Measurements from ENCODE around the gene DLGAP3. TPM values are rescaled to one million over a fixed set of nuclear protein-coding genes. Genes with fewer than 3 reads are reported as not detected.
A peak's percentile ranks its signal among the peaks of the same experiment; 100 is the strongest.

Gene DLGAP3
- polyA plus RNA-seq, 2 of the 4 experiments (the other 2 are of a cell fraction): 0.05 TPM; not detected in 1

GRCh38 chr1:34925730-34926129 lies 3.7 kb downstream of the DLGAP3 start (continued):
- TF ChIP-seq GATA3 (IDR thresholded peaks at IDR 0.05; ENCODE audit: borderline replicate concordance) (no peak), ZSCAN20 (CRISPR knock-in tag; IDR thresholded peaks at IDR 0.05) (no peak), TFCP2L1 (CRISPR knock-in tag; IDR thresholded peaks at IDR 0.05) (no peak), HOXB5 (CRISPR knock-in tag; IDR thresholded peaks at IDR 0.05) (no peak)

- Histone ChIP-seq H3K27ac (no peak overlapping the region), H3K4me1 (0 out of 3 replicates have a peak, but pooled peaks cover 1% of the 10 kb centered on the region), H3K4me3 (no peak overlapping the region), H3K9me3 (no peaks in the 10 kb centered on the region), H3K4me2 (no peak overlapping the region)
- 2% methylated on average over 14 of the region's 16 CpGs for WGBS (ENCODE audit: missing lambda C conversion rate)
- ChIA-PET CTCF (interaction anchor here (0.6 kb wide), 1 partner anchor 67 kb away, joined by 3 read pairs; no protein-coding TSS in a partner anchor), POLR2A (interaction anchor here (0.9 kb wide), 1 partner anchor 14 kb away, joined by 4 read pairs; no protein-coding TSS in a partner anchor)
- peak; percentile 38 to 67 for DNase-seq (ENCODE audit: low read depth in 1 of 2, low spot score in 1 of 2)
- peak; percentile 63 to 81 for ATAC-seq
- TF ChIP-seq CBX2 (IDR thresholded peaks at IDR 0.05; ENCODE audit: borderline replicate concordance, low read depth) (no peak), FOSL2 (IDR thresholded peaks at IDR 0.05) (no peak), FOSL2 (CRISPR knock-in tag; IDR thresholded peaks at IDR 0.05) (no peak), MAFK (IDR thresholded peaks at IDR 0.05; ENCODE audit: partially characterized antibody) (no peak), RNF2 (IDR thresholded peaks at IDR 0.05; ENCODE audit: borderline replicate concordance, low read depth) (no peak), RARB (CRISPR knock-in tag; IDR thresholded peaks at IDR 0.05) (no peak), PHF8 (IDR thresholded peaks at IDR 0.05; ENCODE audit: borderline replicate concordance, low read depth) (no peak), EHMT2 (IDR thresholded peaks at IDR 0.05; ENCODE audit: low read depth) (peak; percentile 90), ZSCAN20 (CRISPR knock-in tag; IDR thresholded peaks at IDR 0.05) (peak; percentile 86), SREBF2 (IDR thresholded peaks at IDR 0.05) (no peak), REST (IDR thresholded peaks at IDR 0.05) (peak; percentile 98), ZNF302 (CRISPR knock-in tag; IDR thresholded peaks at IDR 0.05) (no peak), KDM5A (IDR thresholded peaks at IDR 0.05) (no peak), HOXB13 (CRISPR knock-in tag; IDR thresholded peaks at IDR 0.05; ENCODE audit: low read depth) (0 out of 2 replicates have a peak, but pooled peaks have one; percentile 47), FOSB (CRISPR knock-in tag; IDR thresholded peaks at IDR 0.05) (no peak), CTCF (IDR thresholded peaks at IDR 0.05) (no peak), ESRRA (IDR thresholded peaks at IDR 0.05; ENCODE audit: borderline replicate concordance, low read length) (no peak), GATA3 (IDR thresholded peaks at IDR 0.05; ENCODE audit: borderline replicate concordance) (no peak), JUNB (IDR thresholded peaks at IDR 0.05) (no peak), HOXB5 (CRISPR knock-in tag; IDR thresholded peaks at IDR 0.05) (peak; percentile 56; the same call in 1 of the 2 replicates), EHF (CRISPR knock-in tag; IDR thresholded peaks at IDR 0.05) (0 out of 2 replicates have a peak, but pooled peaks have one; percentile 46), HOXA7 (CRISPR knock-in tag; IDR thresholded peaks at IDR 0.05) (no peak), CEBPB (IDR thresholded peaks at IDR 0.05) (no peak), NFE2L2 (conservative IDR thresholded peaks at IDR 0.05; ENCODE audit: low read length) (no peak), POLR2AphosphoS2 (conservative IDR thresholded peaks at IDR 0.05; ENCODE audit: low read length) (no peak), ZFP36 (IDR thresholded peaks at IDR 0.05; ENCODE audit: borderline replicate concordance, partially characterized antibody) (no peak), FOXS1 (CRISPR knock-in tag; IDR thresholded peaks at IDR 0.05) (peak; percentile 61; the same call in 1 of the 2 replicates)
- TF ChIP-seq, protein P1, sequence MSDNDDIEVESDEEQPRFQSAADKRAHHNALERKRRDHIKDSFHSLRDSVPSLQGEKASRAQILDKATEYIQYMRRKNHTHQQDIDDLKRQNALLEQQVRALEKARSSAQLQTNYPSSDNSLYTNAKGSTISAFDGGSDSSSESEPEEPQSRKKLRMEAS (IDR thresholded peaks at IDR 0.05): no peak
- no peak for FAIRE-seq
Measured at GRCh38 chr1:34924759-34925555, 4.5 kb downstream of the DLGAP3 start.

Data from A549 (cell line).